HEK293T (cell line): ENCODE results near the gene AP3S2.

ENCODE experiments used
- BHLHE40 ChIP-seq: fragments of 450-650 bp; IDR thresholded peaks from 2 replicates; pipeline ENCODE4 v1.6.1; 2016; ENCODE audit warnings: mild to moderate bottlenecking, moderate library complexity, borderline replicate concordance
- ELF4 ChIP-seq: fragments of 450-650 bp; IDR thresholded peaks from 2 replicates; pipeline ENCODE4 v1.6.1; 2017; ENCODE audit warnings: antibody characterized with exemption
- FOXA1 ChIP-seq: fragments of 450-650 bp; IDR thresholded peaks from 2 replicates; pipeline ENCODE4 v1.6.1; 2016; ENCODE audit warnings: mild to moderate bottlenecking
- FOXM1 ChIP-seq: fragments of 450-650 bp; IDR thresholded peaks from 2 replicates; pipeline ENCODE4 v1.6.1; 2017; ENCODE audit warnings: mild to moderate bottlenecking, borderline replicate concordance
- HDGF ChIP-seq: fragments of 450-650 bp; IDR thresholded peaks from 2 replicates; pipeline ENCODE4 v1.6.1; 2017; ENCODE audit warnings: antibody characterized with exemption, borderline replicate concordance
- LEF1 ChIP-seq: fragments of 450-650 bp; IDR thresholded peaks from 2 replicates; pipeline ENCODE4 v1.6.1; 2017; ENCODE audit warnings: mild to moderate bottlenecking, borderline replicate concordance
- NFRKB ChIP-seq: fragments of 450-650 bp; IDR thresholded peaks from 2 replicates; pipeline ENCODE4 v1.6.1; 2016; ENCODE audit warnings: mild to moderate bottlenecking, moderate library complexity
- SP1 ChIP-seq: fragments of 450-650 bp; IDR thresholded peaks from 2 replicates; pipeline ENCODE4 v1.6.1; 2017
- TARDBP ChIP-seq: fragments of 450-650 bp; IDR thresholded peaks from 2 replicates; pipeline ENCODE4 v1.6.1; 2016
- TF ChIP-seq, protein P1 (sequence below): fragments of 450-650 bp; IDR thresholded peaks from 2 replicates; pipeline ENCODE4 v1.6.1; 2016

DNA sequence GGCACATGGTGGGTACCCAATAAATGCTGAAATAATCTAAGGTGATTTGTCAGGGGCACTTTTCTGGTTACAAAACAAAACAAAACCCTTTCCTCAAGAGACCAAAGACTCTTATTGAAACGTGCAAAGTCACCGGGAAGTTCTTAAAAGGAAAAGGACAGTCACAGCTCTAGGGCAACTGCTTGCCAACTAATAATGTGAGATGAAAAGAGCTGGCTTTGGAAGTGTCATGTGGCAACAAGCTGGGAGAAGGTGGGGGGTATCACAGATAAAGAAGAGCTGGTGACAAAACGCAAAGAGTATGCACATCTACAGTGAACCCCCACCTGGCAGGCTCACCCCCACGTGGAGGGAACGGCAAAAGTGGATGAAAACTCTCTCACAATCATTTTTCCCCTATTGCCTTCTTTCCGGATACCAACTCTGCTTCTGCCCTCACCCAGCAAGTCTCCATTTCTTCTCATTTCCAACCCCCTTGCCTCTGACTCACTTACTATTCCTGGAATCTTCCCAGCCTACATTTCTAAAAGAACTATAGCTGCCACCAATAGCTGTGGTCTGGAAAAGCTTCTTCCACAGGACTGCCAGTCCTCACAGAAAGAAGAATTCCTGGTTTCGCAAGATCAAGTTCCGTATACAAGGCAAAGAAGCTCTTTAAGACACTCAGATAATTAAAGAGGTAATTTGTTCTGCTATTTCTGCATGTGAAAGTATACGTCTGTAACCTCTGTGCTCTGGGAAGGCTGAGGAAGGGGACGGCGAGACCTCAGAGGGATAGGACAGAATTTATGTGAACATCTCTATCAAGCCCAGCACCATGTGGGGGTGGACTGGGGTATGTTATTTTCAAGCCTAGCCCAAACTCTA, 57.3 kb downstream of the AP3S2 start:
- TF ChIP-seq LEF1 (no peak), SP1 (no peak), TARDBP (no peak), ELF4 (no peak), FOXA1 (no peak), FOXM1 (no peak), BHLHE40 (no peak), NFRKB (no peak), HDGF (no peak)
- TF ChIP-seq, protein P1, sequence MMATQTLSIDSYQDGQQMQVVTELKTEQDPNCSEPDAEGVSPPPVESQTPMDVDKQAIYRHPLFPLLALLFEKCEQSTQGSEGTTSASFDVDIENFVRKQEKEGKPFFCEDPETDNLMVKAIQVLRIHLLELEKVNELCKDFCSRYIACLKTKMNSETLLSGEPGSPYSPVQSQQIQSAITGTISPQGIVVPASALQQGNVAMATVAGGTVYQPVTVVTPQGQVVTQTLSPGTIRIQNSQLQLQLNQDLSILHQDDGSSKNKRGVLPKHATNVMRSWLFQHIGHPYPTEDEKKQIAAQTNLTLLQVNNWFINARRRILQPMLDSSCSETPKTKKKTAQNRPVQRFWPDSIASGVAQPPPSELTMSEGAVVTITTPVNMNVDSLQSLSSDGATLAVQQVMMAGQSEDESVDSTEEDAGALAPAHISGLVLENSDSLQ, result no peak
